Measurements from ENCODE around the gene ANKRD12. TPM values are rescaled to one million over a fixed set of nuclear protein-coding genes. Genes with fewer than 3 reads are reported as not detected.

The ANKRD12 gene
- total RNA-seq, 6 experiments from 2014 or later, result 26.5 to 31.3 (median 29.8) TPM

DNA sequence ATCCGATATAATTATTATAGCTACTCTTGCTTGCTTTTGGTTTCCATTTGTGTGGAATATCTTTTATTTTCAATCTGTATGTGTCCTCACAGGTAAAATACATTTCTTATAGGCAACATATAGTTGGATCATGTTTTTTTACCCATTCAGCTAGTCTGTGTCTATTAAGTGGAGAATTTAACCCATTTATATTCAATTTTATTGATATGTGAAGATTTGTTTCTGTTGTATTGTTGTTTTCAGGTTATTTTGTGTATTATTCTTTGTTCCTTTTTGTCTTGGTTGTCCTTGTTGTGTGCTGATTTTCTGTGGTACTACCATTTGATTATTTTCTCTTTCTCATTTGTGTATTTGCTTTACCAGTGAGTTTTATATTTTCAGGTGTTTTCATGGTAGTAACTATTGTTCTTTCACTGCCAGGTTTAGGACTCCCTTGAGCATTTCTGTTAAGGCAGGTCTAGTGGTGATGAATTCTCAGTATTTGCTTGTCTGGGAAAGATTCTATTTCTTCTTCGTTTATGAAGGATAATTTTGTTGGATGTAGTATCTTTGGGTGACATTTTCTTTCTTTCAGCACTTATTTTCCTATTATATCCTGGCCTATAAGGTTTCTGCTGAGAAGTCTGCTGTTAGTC, 95.4 kb downstream of the ANKRD12 start:
- no peak for TF ChIP-seq CTCF (IDR thresholded peaks at IDR 0.05)
- no peak overlapping the region for H3K4me3 Mint-ChIP-seq

DNA sequence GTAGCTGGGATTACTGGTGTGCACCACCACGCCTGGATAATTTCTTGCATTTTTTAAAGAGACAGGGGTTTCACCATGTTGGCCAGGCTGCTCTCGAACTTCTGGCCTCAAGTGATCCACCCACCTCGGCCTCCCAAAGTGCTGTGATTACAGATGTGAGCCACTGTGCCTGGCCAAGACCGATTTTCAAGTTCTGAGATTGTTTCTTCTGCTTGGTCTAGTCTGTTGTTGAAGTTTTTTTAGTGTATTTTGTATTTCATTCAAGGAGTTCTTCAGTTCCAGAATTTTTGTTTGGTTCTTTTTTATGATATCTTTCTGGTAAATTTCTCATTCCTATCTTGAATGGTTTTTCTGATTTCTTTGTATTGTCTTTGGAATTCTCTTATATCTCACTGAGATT, 96.4 kb downstream of the ANKRD12 start:
- no peak overlapping the region for H3K27ac Mint-ChIP-seq

More for the DNA sequence above, 95.4 kb downstream of the ANKRD12 start:
- peaks cover 7% of the 10 kb centered on the region; the same call in 1 of the 2 replicates for H3K4me1 Mint-ChIP-seq (ENCODE audit: low read depth)
- peaks cover 51% of the 10 kb centered on the region for H3K36me3 Mint-ChIP-seq (ENCODE audit: low read depth)
- H3K27me3 Mint-ChIP-seq (ENCODE audit: insufficient read depth), result no peaks in the 10 kb centered on the region
- H3K9me3 Mint-ChIP-seq, result peaks cover 24% of the 10 kb centered on the region
- no peak overlapping the region for H3K27ac Mint-ChIP-seq
- no peak for DNase-seq

GRCh38 chr18:9233771-9234440, 97.3 kb downstream of the ANKRD12 start:
- H3K9me3 Mint-ChIP-seq, result peaks cover 24% of the 10 kb centered on the region
- no peak for TF ChIP-seq CTCF (IDR thresholded peaks at IDR 0.05)
- no peak for DNase-seq
- peaks cover 60% of the 10 kb centered on the region for H3K36me3 Mint-ChIP-seq (ENCODE audit: low read depth)
- H3K4me1 Mint-ChIP-seq (ENCODE audit: low read depth), result peaks cover 7% of the 10 kb centered on the region; the same call in 1 of the 2 replicates
- no peak overlapping the region for H3K4me3 Mint-ChIP-seq
- H3K27me3 Mint-ChIP-seq (ENCODE audit: insufficient read depth), result peaks cover 2% of the 10 kb centered on the region; the same call in 1 of the 2 replicates
- no peak overlapping the region for H3K27ac Mint-ChIP-seq

More for the DNA sequence above, 96.4 kb downstream of the ANKRD12 start:
- Mint-ChIP-seq H3K36me3 (ENCODE audit: low read depth) (peaks cover 56% of the 10 kb centered on the region), H3K4me1 (ENCODE audit: low read depth) (peaks cover 7% of the 10 kb centered on the region; the same call in 1 of the 2 replicates), H3K9me3 (peaks cover 24% of the 10 kb centered on the region), H3K27me3 (ENCODE audit: insufficient read depth) (0 out of 2 replicates have a peak, but pooled peaks cover 1% of the 10 kb centered on the region), H3K4me3 (no peak overlapping the region)
- TF ChIP-seq CTCF (IDR thresholded peaks at IDR 0.05), result no peak
- DNase-seq, result no peak

DNA sequence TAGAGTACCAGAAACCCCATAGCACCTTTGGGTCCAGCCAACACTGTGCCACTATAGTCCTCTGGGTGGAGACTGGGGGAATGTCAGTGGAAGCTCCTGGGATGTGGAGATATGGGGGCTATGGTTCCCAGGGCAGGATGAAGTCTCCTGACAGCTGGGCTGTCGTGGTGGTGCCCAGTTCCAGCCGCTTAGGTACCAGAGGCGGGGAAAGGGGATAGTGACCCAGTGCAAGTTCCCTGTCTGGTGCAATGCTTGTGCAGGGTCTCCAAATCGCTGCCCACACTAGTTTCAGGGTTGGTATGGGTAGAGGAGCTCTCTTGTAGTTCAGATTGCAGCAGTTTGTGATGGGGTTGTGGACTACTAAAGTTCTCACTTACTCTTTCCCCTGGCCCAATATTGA, 97.9 kb downstream of the ANKRD12 start:
- no peak for TF ChIP-seq CTCF (IDR thresholded peaks at IDR 0.05)
- Mint-ChIP-seq H3K27ac (no peak overlapping the region), H3K4me1 (ENCODE audit: low read depth) (peaks cover 7% of the 10 kb centered on the region; the same call in 1 of the 2 replicates), H3K4me3 (no peak overlapping the region), H3K9me3 (peaks cover 24% of the 10 kb centered on the region), H3K27me3 (ENCODE audit: insufficient read depth) (peaks cover 2% of the 10 kb centered on the region; the same call in 1 of the 2 replicates), H3K36me3 (ENCODE audit: low read depth) (peaks cover 56% of the 10 kb centered on the region)
- no peak for DNase-seq

GRCh38 chr18:9237981-9238380, 101.4 kb downstream of the ANKRD12 start:
- no peak for DNase-seq
- no peaks in the 10 kb centered on the region for H3K4me1 Mint-ChIP-seq (ENCODE audit: low read depth)
- no peak overlapping the region for H3K27ac Mint-ChIP-seq
- H3K27me3 Mint-ChIP-seq (ENCODE audit: insufficient read depth), result peaks cover 2% of the 10 kb centered on the region; the same call in 1 of the 2 replicates
- H3K4me3 Mint-ChIP-seq, result no peak overlapping the region
- H3K9me3 Mint-ChIP-seq, result peaks cover 4% of the 10 kb centered on the region; the same call in 1 of the 2 replicates
- no peak for TF ChIP-seq CTCF (IDR thresholded peaks at IDR 0.05)
- peaks cover 29% of the 10 kb centered on the region for H3K36me3 Mint-ChIP-seq (ENCODE audit: low read depth)
